Heart left ventricle (tissue), 16 donors: ENCODE results near the gene LAYN. TPM values are rescaled to one million over a fixed set of nuclear protein-coding genes. Genes with fewer than 3 reads are reported as not detected.
A peak's percentile ranks its signal among the peaks of the same experiment; 100 is the strongest.

Experiments used
- ATAC-seq, 4 donors: fragments of 200-7000 bp; cut with Tn5 transposase; one replicate each; pipeline ENCODE4 v1.9.1; 2020 to 2022; ENCODE audit warnings: moderate library complexity in 4 of 4, mild to moderate bottlenecking in 3 of 4, moderate number of reproducible peaks in 1 of 4
- DNase-seq, 5 donors: peaks; one replicate each; pipeline ENCODE4 v3.0.0-alpha.2; 2020
- H3K27ac ChIP-seq, 12 donors: fragments of 200-600 bp; sonication (generic) in 4 of 12; one replicate each; pipeline versions ENCODE4 v1.5.0 to v1.8.0; 2016 to 2022; ENCODE audit warnings: mild to moderate bottlenecking in 2 of 12
- H3K27me3 ChIP-seq, 9 donors: fragments of 200-600 bp; sonication (generic) in 2 of 9; one replicate each; pipeline versions ENCODE4 v1.5.1 to v1.8.0; 2016 to 2022; ENCODE audit warnings: mild to moderate bottlenecking in 3 of 9
- H3K36me3 ChIP-seq, 9 donors: fragments of 200-600 bp; sonication (generic) in 2 of 9; one replicate each; pipeline versions ENCODE4 v1.5.0 to v1.8.0; 2018 to 2022; ENCODE audit warnings: mild to moderate bottlenecking in 2 of 9
- H3K4me1 ChIP-seq, 12 donors: fragments of 200-600 bp; sonication (generic) in 4 of 12; one replicate each; pipeline versions ENCODE4 v1.5.0 to v1.8.0; 2016 to 2022; ENCODE audit warnings: mild to moderate bottlenecking in 3 of 12
- H3K4me3 ChIP-seq, 12 donors: fragments of 200-600 bp; sonication (generic) in 4 of 12; one replicate each; pipeline versions ENCODE4 v1.5.0 to v1.8.0; 2017 to 2022; ENCODE audit warnings: mild to moderate bottlenecking in 9 of 12, moderate library complexity in 4 of 12
- H3K9me3 ChIP-seq, 12 donors: fragments of 200-600 bp; sonication (generic) in 4 of 12; one replicate each; pipeline versions ENCODE4 v1.5.0 to v1.8.0; 2016 to 2022; ENCODE audit warnings: mild to moderate bottlenecking in 1 of 12
- POLR2A ChIP-seq, 2 donors: fragments of 450-650 bp; IDR thresholded peaks; one replicate each; pipeline ENCODE4 v1.6.1; 2017; ENCODE audit warnings: antibody characterized with exemption in 2 of 2, mild to moderate bottlenecking in 2 of 2, moderate library complexity in 2 of 2
- WGBS, 4 donors: extraction: QIAGEN DNeasy Blood & Tissue Kit in 2 of 4; methylation state at CpG; one replicate each; pipeline versions ENCODE4 v1.1.5 to v1.1.7; 2013 to 2018; 5-methylcytosine and 5-hydroxymethylcytosine counted together
- intact Hi-C, 10 donors: fragments of 100-400 bp; cut with DNase I; formaldehyde crosslinking; loops; one replicate each; pipeline versions ENCODE4 v1.11.1 to v1.14.2; 2022
- polyA plus RNA-seq, 2 donors: library from polyadenylated mRNA; stranded (reverse); fragments of 200-250 nt; gene quantifications; one replicate each; pipeline ENCODE4 v1.2.3, GENCODE V29; 2013
- total RNA-seq, 9 donors: library from RNA; depleted of rRNA in 2 of 9; stranded (reverse); fragments of >200 nt in 2 of 9; fragmentation: NEBNext Ultra II Directional in 3 of 9; extraction: Animal tissue kit (Norgen Biotek cat#: 25700) in 3 of 9; gene quantifications; one replicate each; pipeline versions ENCODE4 v1.1.0 to v1.2.4, GENCODE V29; 2016 to 2023
- TF ChIP-seq, protein P1 (sequence below), 12 donors: fragments of 200-600 bp; sonication (generic) in 4 of 12; IDR thresholded peaks; one replicate each; pipeline versions ENCODE4 v1.5.0 to v1.8.0; 2018 to 2022; ENCODE audit warnings: antibody characterized with exemption in 12 of 12, mild to moderate bottlenecking in 5 of 12
- donor health status: ischemic (EF 13 %, LVEDD 7.1; RV severe dilation, severe dysfunction).
- donor health status: healthy with polysubstance abuse.
- donor health status: DM: no; HTN: yes; CAD: no.
- donor health status: DM: no; HTN: no; CAD: no.
- donor health status: ischemic (EF 25% LVEDD 6.9; RV normal size, moderate dysfunction).
- donor health status: ischemic (EF 25% LVEDD 5.7; RV mildly dilated, moderate dysfunction).
- donor health status: healthy.
- donor health status: DM: yes; HTN: yes; CAD: no.
- donor health status: ischemic (EF 35%, LVEDD 5.7; RV mildly dilated, moderate dysfunction).
- donor health status: nonischemic (EF 11% LVEDD 7.7; RV severe dilation, severe dysfunction).
- donor health status: DM: yes; HTN: yes; CAD: no.
- donor health status: PGD.
- donor health status: ischemic (EF 29% LVEDD 5.4; RV normal size, mild dysfunction).
- donor health status: nonischemic (EF 23%, LVEDD 6.1; RV moderate dilation, normal function).

The LAYN gene
- total and polyA plus RNA-seq, 11 donors, result 1.2 to 6.9 (median 2.8) TPM

DNA sequence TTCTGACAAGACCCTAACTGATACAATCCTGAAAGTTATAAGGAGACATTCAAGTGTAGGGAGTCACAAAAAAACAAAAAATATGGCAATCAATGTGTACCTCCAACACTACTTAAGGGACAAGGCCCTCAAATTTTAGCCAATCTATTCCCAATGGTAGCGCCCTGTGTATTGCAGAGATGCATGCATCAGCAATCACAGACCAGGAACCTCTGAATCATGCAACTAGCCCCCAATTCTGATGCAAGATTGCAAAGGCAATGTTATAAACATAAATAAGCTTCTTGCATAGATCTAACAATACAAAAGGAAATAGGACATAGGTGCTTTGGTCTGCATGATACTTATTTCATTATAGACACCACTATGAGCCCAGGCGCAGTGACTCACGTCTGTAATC, 32.1 kb downstream of the LAYN start:
- no peaks in the 10 kb centered on the region for H3K36me3 ChIP-seq
- DNase-seq (no peak), ATAC-seq (no peak)
- H3K4me1 ChIP-seq, result peaks cover 0 to 30% (median 10%) of the 10 kb centered on the region in 12 donors
- peak overlapping the region in 1 of 12 donors; percentile 72 for H3K27ac ChIP-seq
- TF ChIP-seq, protein P1, sequence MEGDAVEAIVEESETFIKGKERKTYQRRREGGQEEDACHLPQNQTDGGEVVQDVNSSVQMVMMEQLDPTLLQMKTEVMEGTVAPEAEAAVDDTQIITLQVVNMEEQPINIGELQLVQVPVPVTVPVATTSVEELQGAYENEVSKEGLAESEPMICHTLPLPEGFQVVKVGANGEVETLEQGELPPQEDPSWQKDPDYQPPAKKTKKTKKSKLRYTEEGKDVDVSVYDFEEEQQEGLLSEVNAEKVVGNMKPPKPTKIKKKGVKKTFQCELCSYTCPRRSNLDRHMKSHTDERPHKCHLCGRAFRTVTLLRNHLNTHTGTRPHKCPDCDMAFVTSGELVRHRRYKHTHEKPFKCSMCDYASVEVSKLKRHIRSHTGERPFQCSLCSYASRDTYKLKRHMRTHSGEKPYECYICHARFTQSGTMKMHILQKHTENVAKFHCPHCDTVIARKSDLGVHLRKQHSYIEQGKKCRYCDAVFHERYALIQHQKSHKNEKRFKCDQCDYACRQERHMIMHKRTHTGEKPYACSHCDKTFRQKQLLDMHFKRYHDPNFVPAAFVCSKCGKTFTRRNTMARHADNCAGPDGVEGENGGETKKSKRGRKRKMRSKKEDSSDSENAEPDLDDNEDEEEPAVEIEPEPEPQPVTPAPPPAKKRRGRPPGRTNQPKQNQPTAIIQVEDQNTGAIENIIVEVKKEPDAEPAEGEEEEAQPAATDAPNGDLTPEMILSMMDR (IDR thresholded peaks at IDR 0.05), result no peak
- TF ChIP-seq POLR2A (IDR thresholded peaks at IDR 0.05), result no peak
- no peaks in the 10 kb centered on the region for H3K27me3 ChIP-seq
- H3K9me3 ChIP-seq, result no peaks in the 10 kb centered on the region
- no peak overlapping the region for H3K4me3 ChIP-seq
- intact Hi-C loops, result no loop called here
- WGBS, 4 donors, result 98 to 99% (median 98%) methylated on average over 3 of the region's 3 CpGs

DNA sequence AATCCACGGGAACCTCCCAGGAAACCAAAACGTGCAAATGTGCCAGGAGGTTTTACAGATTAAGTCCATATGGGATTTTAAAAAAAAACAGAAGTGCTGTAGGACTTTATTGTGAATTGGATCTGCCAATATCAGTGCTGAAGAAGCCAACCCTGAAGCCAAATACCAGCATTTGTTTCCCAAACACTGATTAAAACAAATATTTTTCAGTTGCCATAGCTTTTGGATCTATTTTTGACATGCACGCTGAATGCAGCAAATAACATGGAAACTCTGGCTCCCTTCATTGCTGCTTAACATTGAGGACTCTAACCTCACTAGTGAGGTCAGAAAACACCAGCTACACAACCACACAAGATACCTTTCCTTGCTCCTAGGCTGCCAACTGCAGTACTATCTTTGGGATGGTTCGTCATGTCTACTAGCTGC, 33.3 kb downstream of the LAYN start:
- peak overlapping the region in 8 of 12 donors; percentile 9 to 49 (median 36) for H3K4me3 ChIP-seq
- no peaks in the 10 kb centered on the region for H3K36me3 ChIP-seq
- 12 to 19% (median 17%) methylated on average over 4 of the region's 4 CpGs for WGBS, 4 donors
- TF ChIP-seq POLR2A (IDR thresholded peaks at IDR 0.05), result no peak
- TF ChIP-seq, protein P1 (IDR thresholded peaks at IDR 0.05), result no peak
- H3K27ac ChIP-seq, result peak overlapping the region; percentile 10 to 75 (median 68)
- peaks cover 0 to 30% (median 10%) of the 10 kb centered on the region in 12 donors for H3K4me1 ChIP-seq
- H3K27me3 ChIP-seq, result no peaks in the 10 kb centered on the region
- peak in 3 of 5 donors; percentile 30 to 38 (median 31) for DNase-seq
- H3K9me3 ChIP-seq, result no peaks in the 10 kb centered on the region
- intact Hi-C loops, result no loop called here
- peak; percentile 94 to 97 (median 96) for ATAC-seq

DNA sequence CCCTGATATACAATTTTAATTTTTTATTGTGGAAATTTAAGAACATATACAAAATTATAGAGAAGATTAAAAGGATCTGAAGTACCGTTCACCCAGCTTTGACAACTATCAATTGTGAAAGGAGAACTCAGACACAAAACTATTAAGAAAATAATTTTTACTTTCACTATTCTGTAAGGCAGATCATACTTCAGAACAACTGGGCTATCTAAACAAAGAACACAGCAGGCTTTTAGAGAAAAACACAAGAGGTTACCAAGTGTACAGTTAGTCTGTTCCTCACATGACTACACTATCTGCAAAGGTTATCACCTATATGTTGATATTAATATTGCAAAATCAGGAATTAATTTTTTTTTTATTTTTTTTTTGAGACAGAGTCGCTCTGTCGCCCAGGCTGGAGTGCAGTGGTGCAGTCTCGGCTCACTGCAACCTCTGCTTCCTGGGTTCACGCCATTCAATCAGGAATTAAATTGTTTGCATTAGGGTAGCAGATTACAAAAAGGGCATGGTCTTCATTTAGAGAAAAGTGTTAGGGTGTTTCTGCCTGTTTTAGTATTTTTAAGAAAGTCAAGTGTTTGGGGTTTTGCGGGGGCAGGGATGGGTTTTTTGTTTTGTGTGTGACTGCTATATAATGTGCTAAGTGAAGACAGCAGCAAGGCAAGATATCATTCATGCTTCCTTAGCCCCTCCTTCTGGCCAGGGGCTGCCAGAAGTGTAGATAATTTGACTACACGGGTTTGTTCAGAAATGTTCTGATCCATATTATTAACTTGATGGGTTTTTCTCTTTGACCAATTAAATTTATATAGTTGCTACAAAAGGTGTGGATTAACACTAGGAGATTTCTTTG, 34.1 kb downstream of the LAYN start:
- H3K4me3 ChIP-seq, result peak overlapping the region in 9 of 12 donors; percentile 9 to 49 (median 36)
- H3K4me1 ChIP-seq, result peaks cover 0 to 26% (median 10%) of the 10 kb centered on the region in 12 donors
- intact Hi-C loops, result no loop called here
- H3K36me3 ChIP-seq, result no peaks in the 10 kb centered on the region
- no peak for TF ChIP-seq POLR2A (IDR thresholded peaks at IDR 0.05)
- TF ChIP-seq, protein P1 (IDR thresholded peaks at IDR 0.05), result no peak
- DNase-seq (no peak), ATAC-seq (peak in 3 of 4 donors; percentile 17 to 26 (median 24))
- WGBS, 4 donors, result 32 to 49% (median 40%) methylated on average over 7 of the region's 7 CpGs
- no peaks in the 10 kb centered on the region for H3K9me3 ChIP-seq
- H3K27me3 ChIP-seq, result no peaks in the 10 kb centered on the region
- peak overlapping the region; percentile 10 to 75 (median 68) for H3K27ac ChIP-seq

DNA sequence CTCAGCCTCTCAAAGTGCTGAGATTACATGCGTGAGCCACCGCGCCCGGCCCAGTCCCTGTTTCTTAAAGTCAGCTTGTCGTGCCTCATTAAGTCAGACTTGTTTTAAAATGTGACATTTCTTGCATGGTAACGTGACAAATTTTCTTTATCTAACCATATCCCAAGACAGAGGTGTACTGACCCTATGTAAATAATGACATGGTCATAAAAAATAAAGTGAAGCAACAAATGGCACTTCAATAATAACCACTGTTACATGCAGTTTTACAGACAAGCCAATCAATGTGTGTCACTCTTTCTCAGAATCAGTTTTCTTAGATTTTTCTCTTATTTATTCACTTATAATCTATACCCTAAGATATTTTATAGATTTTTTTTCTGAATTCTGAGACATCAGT, 35.2 kb downstream of the LAYN start:
- H3K4me3 ChIP-seq, result no peak overlapping the region
- H3K27ac ChIP-seq, result no peak overlapping the region
- ATAC-seq, result no peak
- 91 to 97% (median 95%) methylated on average over 6 of the region's 6 CpGs for WGBS, 4 donors
- no peak for TF ChIP-seq POLR2A (IDR thresholded peaks at IDR 0.05)
- TF ChIP-seq, protein P1 (IDR thresholded peaks at IDR 0.05), result no peak
- no peaks in the 10 kb centered on the region for H3K9me3 ChIP-seq
- H3K36me3 ChIP-seq, result no peaks in the 10 kb centered on the region
- H3K27me3 ChIP-seq, result no peaks in the 10 kb centered on the region
- intact Hi-C loops, result no loop called here
- H3K4me1 ChIP-seq, result peaks cover 0 to 26% (median 10%) of the 10 kb centered on the region in 12 donors
- no peak for DNase-seq
